ENCODE results near the gene PHETA1.
A peak's percentile ranks its signal among the peaks of the same experiment; 100 is the strongest.
"Not testable (repeated sequence)": the region's sequence is repeated elsewhere in the genome, so short reads cannot be mapped to it uniquely, and the experiment has no call there.

Gene PHETA1

GRCh38 chr12:111405149-111405858 lies 36.4 kb upstream of the PHETA1 start:
- peak; percentile 79 for DNase-seq (ENCODE audit: low read depth)

- DNase-seq (ENCODE audit: low read depth), result no peak
These were observed 35.7 kb upstream of the PHETA1 start for GRCh38 chr12:111404362-111405148.

- DNase-seq (ENCODE audit: low read depth), result not testable (repeated sequence)
These were observed 33.6 kb upstream of the PHETA1 start for GRCh38 chr12:111402490-111402824.

GRCh38 chr12:111401167-111401605 lies 32.3 kb upstream of the PHETA1 start:
- DNase-seq (ENCODE audit: low read depth), result no peak

- DNase-seq (ENCODE audit: low read depth), result not testable (repeated sequence)
These were observed 31.0 kb upstream of the PHETA1 start for GRCh38 chr12:111399741-111400404.

- DNase-seq (ENCODE audit: low read depth), result no peak
These were observed 29.6 kb upstream of the PHETA1 start for GRCh38 chr12:111398530-111398929.

GRCh38 chr12:111396726-111397445 lies 28.0 kb upstream of the PHETA1 start:
- peak; percentile 85 for DNase-seq (ENCODE audit: low read depth)

GRCh38 chr12:111396271-111396670 lies 27.4 kb upstream of the PHETA1 start:
- not testable (repeated sequence) for DNase-seq (ENCODE audit: low read depth)

- no peak for DNase-seq (ENCODE audit: low read depth)
These were observed 26.7 kb upstream of the PHETA1 start for GRCh38 chr12:111395336-111396187.

- DNase-seq (ENCODE audit: low read depth), result no peak
These were observed 25.6 kb upstream of the PHETA1 start for GRCh38 chr12:111394480-111394879.

- no peak for DNase-seq (ENCODE audit: low read depth)
These were observed 24.9 kb upstream of the PHETA1 start for GRCh38 chr12:111393700-111394300.

- no peak for DNase-seq (ENCODE audit: low read depth)
These were observed 22.0 kb upstream of the PHETA1 start for GRCh38 chr12:111390910-111391309.

GRCh38 chr12:111389635-111390034 lies 20.7 kb upstream of the PHETA1 start:
- DNase-seq (ENCODE audit: low read depth), result no peak

GRCh38 chr12:111387747-111388323 lies 18.9 kb upstream of the PHETA1 start:
- no peak for DNase-seq (ENCODE audit: low read depth)

GRCh38 chr12:111386885-111387284 lies 18.0 kb upstream of the PHETA1 start:
- no peak for DNase-seq (ENCODE audit: low read depth)

- no peak for DNase-seq (ENCODE audit: low read depth)
These were observed 15.7 kb upstream of the PHETA1 start for GRCh38 chr12:111384596-111384995.

- no peak for DNase-seq (ENCODE audit: low read depth)
These were observed 11.2 kb upstream of the PHETA1 start for GRCh38 chr12:111379942-111380554.

- DNase-seq (ENCODE audit: low read depth), result no peak
These were observed 8.5 kb upstream of the PHETA1 start for GRCh38 chr12:111377440-111377839.

- DNase-seq (ENCODE audit: low read depth), result not testable (repeated sequence)
These were observed 4.3 kb upstream of the PHETA1 start for GRCh38 chr12:111373231-111373630.
